ENCODE measurements around the gene PRIMA1.

The PRIMA1 gene

DNA sequence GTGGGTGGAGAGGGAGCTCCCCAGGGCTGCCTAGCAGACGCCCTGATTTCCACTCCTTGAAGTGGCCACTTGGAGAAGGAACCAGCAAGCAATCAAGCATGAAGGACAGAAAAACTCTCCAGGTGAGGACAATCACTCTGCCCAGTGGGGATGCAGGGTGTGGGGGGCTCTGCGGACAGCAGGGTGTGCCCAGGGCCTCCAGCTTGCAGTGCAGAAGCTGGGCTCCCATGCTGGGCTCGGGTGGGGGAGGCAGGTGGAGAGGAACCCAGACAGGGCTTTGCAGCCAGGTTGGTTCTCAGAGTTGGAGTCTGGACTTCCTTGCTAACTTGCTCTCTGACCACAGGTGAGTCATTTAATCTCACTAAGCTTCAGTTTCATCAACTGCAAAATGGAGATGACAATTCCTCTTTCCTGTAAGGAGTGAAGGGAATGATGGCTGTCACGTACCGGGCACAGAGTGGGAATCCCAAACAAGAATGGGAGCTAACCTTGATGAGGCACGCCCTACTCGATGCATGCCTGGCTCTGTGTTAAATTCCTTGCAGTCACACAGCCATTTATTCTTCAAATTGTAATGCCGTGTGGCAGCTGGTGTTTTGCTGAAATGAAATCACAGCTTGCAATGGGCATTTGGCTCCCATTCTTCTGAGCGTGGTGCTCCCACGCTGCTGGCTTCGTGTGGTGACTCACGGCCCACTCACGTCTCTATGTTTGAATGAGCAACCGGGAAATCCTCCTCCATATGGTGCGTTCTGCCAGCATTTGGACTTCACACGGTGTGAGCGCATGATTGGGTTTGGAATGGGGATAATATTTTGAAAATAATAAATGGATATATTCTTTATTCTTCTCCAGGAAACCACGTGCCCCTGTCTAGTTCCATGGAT is 75.2 kb downstream of the PRIMA1 start:
- no peak for DNase-seq (ENCODE audit: low read depth, low spot score)

GRCh38 chr14:93712079-93712837 is 76.0 kb downstream of the PRIMA1 start:
- DNase-seq (ENCODE audit: low read depth, low spot score), result no peak

DNA sequence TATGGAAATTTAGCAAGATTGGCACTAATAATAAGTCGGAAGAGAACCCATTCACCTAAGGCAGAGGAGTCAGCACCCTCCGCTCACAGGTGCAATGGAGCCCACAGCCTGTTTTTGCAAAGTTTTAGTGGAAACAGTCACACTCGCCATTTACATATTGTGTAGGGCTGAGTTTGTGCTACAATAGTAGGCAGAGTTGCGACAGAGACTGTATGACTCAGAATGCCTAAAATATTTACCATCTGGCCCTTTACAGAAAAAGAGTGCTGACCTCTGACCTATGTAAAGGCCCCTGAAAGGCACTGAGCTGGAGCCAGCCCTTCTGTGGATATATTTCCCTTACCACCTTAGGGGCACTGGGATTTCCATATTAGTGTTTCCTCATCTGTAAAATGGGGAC is 79.0 kb downstream of the PRIMA1 start:
- DNase-seq (ENCODE audit: low read depth, low spot score), result no peak

- DNase-seq (ENCODE audit: low read depth, low spot score), result no peak
These were observed 79.5 kb downstream of the PRIMA1 start for GRCh38 chr14:93708800-93709199.

DNA sequence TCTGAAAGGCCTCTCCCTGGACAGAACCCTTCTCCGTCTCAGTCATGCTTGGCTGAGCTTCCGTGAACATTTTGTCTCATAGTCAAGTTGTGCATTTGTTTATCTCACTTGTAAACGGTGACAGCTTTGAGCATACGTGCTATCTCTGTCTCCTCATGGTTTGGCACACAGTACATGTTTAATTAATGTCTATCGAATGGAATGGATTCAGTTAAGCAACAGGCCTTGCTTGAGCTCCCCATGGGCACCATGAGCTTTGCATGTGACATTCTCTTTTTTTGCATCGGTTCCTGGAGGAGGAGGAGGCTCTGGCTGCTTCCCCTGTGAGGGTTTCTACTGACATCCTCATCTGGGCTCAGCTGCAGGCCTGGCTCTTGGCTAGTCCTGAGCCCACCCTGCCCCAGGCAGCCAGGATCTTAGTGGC is 80.0 kb downstream of the PRIMA1 start:
- DNase-seq (ENCODE audit: low read depth, low spot score), result no peak

GRCh38 chr14:93707475-93707874 is 80.8 kb downstream of the PRIMA1 start:
- DNase-seq (ENCODE audit: low read depth, low spot score), result no peak

DNA sequence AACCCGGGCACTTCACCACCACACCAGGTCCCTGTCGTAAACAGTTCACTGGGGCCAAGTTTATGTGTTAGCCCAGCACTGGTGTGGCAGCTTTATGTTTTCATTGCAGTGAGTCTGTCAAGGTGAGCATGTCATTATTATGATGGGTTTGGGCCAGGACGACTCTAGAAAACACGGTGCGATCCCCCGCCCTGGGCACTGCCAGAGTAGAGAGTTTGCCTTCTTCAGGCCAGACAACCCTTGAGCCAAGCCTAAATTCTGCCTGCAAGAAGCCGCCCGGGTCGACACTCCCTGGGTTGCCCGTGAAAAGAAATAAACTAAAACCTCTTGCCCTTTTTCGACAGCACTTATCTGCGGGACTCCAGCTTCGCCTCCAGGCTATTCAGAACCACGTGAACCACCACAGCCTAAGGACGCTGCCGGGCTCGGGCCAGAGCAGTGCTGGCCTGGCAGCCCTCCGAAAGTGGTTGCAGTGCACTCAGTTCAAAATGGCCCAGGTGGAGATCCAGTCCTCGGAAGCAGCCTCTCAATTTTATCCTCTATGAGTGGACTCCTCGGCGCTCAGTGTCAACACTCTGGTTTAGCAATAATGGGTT is 81.8 kb downstream of the PRIMA1 start:
- no peak for DNase-seq (ENCODE audit: low read depth, low spot score)

DNA sequence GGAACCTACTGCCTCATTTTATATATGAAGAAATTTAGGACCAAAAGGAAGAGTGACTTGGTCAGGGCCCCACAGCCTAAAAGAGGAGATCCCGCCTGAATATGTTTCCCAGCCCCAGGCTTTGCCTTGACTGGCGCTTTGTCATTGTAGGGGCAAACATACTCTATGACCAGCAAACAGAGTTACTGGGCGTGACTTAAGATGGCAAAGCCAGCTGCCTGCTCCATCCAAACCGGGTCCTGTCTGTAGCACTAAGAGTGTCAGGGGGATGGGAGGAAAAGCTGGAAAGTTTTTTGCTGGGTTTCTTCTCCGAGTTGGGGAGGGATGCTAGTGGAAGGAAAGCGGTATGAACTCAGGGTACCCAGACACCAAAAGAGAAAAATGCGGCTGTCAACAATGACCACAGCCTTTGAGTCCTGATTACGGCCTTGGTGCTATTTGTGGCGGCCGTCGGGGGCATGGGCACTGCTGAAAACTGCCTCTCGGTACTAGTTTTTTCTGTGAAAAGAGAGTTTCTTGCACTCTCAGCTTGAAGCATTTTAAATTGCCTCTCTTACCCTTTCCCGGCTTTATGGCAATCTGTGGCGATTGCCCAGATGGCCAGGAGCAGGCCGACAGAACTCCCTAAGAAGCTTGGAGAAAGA is 82.7 kb downstream of the PRIMA1 start:
- no peak for DNase-seq (ENCODE audit: low read depth, low spot score)

DNA sequence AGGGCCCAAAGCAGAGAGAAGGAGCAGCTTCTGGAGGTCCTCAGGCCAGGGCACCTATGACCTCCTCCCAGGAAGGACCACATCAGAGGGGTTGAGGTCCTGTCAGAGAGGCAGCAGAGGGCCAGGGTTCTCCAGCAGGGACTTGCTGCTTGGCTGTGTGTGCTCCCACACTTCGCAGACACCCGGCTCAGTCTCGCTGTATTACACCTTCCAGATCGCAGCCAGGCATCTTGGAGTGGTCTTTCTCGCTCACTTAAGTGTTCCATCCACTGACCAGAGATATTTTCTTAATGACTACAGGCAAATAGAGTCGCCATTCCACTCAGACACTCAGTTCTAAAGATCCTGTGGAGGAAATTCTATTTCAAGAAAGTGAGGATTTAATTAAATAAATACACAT is 84.3 kb downstream of the PRIMA1 start:
- no peak for DNase-seq (ENCODE audit: low read depth, low spot score)

- no peak for DNase-seq (ENCODE audit: low read depth, low spot score)
These were observed 85.3 kb downstream of the PRIMA1 start for GRCh38 chr14:93702946-93703345.

DNA sequence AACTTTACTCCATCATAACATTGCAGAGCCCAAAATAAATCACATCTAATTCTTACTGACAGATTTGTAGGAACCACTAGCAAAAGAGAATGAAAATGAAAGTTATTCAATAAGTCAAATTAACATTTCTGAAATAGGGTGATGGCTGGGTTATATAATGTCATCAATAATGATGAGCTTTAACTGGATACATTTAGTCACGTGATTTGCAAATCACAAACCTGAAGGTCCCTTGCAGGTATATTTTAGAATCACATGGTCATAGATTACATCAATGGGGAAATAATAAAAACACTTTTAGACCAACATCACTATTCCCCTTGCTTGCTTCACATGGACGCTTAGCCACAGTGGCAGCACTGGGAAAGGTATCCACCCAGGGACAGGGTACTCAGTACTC is 86.7 kb downstream of the PRIMA1 start:
- no peak for DNase-seq (ENCODE audit: low read depth, low spot score)

GRCh38 chr14:93700928-93701327 is 87.4 kb downstream of the PRIMA1 start:
- DNase-seq (ENCODE audit: low read depth, low spot score), result no peak

GRCh38 chr14:93693914-93694313 is 94.4 kb downstream of the PRIMA1 start:
- DNase-seq (ENCODE audit: low read depth, low spot score), result no peak

GRCh38 chr14:93691042-93691780 is 97.1 kb downstream of the PRIMA1 start:
- DNase-seq (ENCODE audit: low read depth, low spot score), result no peak

- DNase-seq (ENCODE audit: low read depth, low spot score), result no peak
These were observed 98.1 kb downstream of the PRIMA1 start for GRCh38 chr14:93690146-93690545.

- DNase-seq (ENCODE audit: low read depth, low spot score), result no peak
These were observed 99.5 kb downstream of the PRIMA1 start for GRCh38 chr14:93688820-93689219.

DNA sequence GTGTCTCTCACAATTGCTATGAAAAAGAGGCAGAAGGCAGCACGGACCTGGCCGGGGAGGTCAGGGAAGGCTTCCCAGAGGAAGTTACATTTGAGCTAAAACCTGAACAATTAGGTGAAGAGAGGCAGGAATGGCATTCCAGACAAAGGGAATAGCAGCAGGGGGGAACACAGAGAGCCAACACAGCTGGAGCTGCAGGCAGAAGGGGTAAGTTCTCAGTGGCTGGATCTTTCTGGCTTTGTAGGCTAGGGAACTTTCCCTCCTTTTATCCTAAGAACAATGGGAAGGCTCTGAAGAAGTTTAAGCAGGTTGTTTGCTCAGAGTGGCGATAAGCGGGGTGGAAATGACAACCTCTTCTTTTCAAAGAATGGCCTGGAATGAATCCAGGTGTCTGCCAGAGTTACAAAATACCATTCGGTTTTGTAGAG is 100.0 kb downstream of the PRIMA1 start:
- no peak for DNase-seq (ENCODE audit: low read depth, low spot score)

GRCh38 chr14:93686268-93686667 is 102.0 kb downstream of the PRIMA1 start:
- no peak for DNase-seq (ENCODE audit: low read depth, low spot score)

- DNase-seq (ENCODE audit: low read depth, low spot score), result no peak
These were observed 103.0 kb downstream of the PRIMA1 start for GRCh38 chr14:93685121-93685895.

- no peak for DNase-seq (ENCODE audit: low read depth, low spot score)
These were observed 105.1 kb downstream of the PRIMA1 start for GRCh38 chr14:93683226-93683625.

Measured in activated CD4-positive, CD25-positive, alpha-beta regulatory T cell treated with anti-CD3 and anti-CD28 coated beads, Interleukin-2, amount 50 U/mL, for 16 hours (primary cell).